ENCODE results near the gene THOC3. TPM values are rescaled to one million over a fixed set of nuclear protein-coding genes. Genes with fewer than 3 reads are reported as not detected.

Gene THOC3
- total and polyA plus RNA-seq, 2 of the 8 experiments (the other 6 are each of a cell fraction or from before 2014, with no cell fraction given): 60.2 to 82.7 TPM

Other genes with a start within 250 kb of the THOC3 start
- gene CPLX2, start 96.7 kb downstream of the THOC3 start, total RNA-seq (2021; fragmentation: NEBNext Ultra II Directional; extraction: Animal tissue kit (Norgen Biotek cat#: 25700)): 0.32 and 0.42 TPM in 2 replicates
- 0.28 and 0.35 TPM in 2 replicates for gene CPLX2, start 96.7 kb downstream of the THOC3 start, polyA plus RNA-seq (2011; rRNA removed)